Trophoblast cell (in vitro differentiated cells and primary cell): ENCODE results near the gene HTR3C.

Source experiments
- DNase-seq, 2 donors: peaks; one replicate each; pipeline ENCODE4 v3.0.0-alpha.2; 2016
- H2AFZ ChIP-seq: 2 replicates; pipeline ENCODE4 v1.6.1; 2013; ENCODE audit warnings: low read length, moderate library complexity, mild to moderate bottlenecking; ENCODE audit not compliant: insufficient read depth, poor library complexity
- H2AK5ac ChIP-seq: 2 replicates; pipeline ENCODE4 v1.6.1; 2013; ENCODE audit warnings: mild to moderate bottlenecking, low read length
- H2BK120ac ChIP-seq: 2 replicates; pipeline ENCODE4 v1.6.1; 2013; ENCODE audit warnings: low read length, mild to moderate bottlenecking, moderate library complexity; ENCODE audit not compliant: insufficient read depth, poor library complexity
- H2BK12ac ChIP-seq: 2 replicates; pipeline ENCODE4 v1.6.1; 2013; ENCODE audit warnings: mild to moderate bottlenecking, low read length, moderate library complexity
- H2BK5ac ChIP-seq: 2 replicates; pipeline ENCODE4 v1.6.1; 2013; ENCODE audit warnings: low read length, low read depth, moderate library complexity, mild to moderate bottlenecking; ENCODE audit not compliant: poor library complexity
- H3K14ac ChIP-seq: 2 replicates; pipeline ENCODE4 v1.6.1; 2013; ENCODE audit warnings: mild to moderate bottlenecking, low read length
- H3K18ac ChIP-seq: 2 replicates; pipeline ENCODE4 v1.6.1; 2013; ENCODE audit warnings: mild to moderate bottlenecking, low read length
- H3K23ac ChIP-seq: 2 replicates; pipeline ENCODE4 v1.6.1; 2013; ENCODE audit warnings: low read length
- H3K27ac ChIP-seq: 2 replicates; pipeline ENCODE4 v1.5.1; 2013; ENCODE audit warnings: low read depth, mild to moderate bottlenecking, inconsistent platforms, low read length, moderate library complexity
- H3K27me3 ChIP-seq: 2 replicates; pipeline ENCODE4 v1.6.1; 2013; ENCODE audit warnings: inconsistent platforms, mild to moderate bottlenecking, low read length, moderate library complexity; ENCODE audit not compliant: insufficient read depth
- H3K36me3 ChIP-seq, 2 experiments: 1 replicate in 1 of 2; 2 replicates in 1 of 2; pipeline ENCODE4 v1.6.1; 2013; ENCODE audit warnings: low read length in 2 of 2, mild to moderate bottlenecking in 2 of 2, moderate library complexity in 1 of 2; ENCODE audit not compliant: insufficient read depth in 2 of 2, control insufficient read depth in 1 of 2
- H3K4ac ChIP-seq: 2 replicates; pipeline ENCODE4 v1.6.1; 2013; ENCODE audit warnings: low read depth, mild to moderate bottlenecking, low read length, moderate library complexity
- H3K4me1 ChIP-seq, 2 experiments: 1 replicate in 1 of 2; 2 replicates in 1 of 2; pipeline ENCODE4 v1.6.1; 2013; ENCODE audit warnings: low read length in 2 of 2, mild to moderate bottlenecking in 2 of 2, moderate library complexity in 1 of 2; ENCODE audit not compliant: insufficient read depth in 2 of 2, control insufficient read depth in 1 of 2
- H3K4me2 ChIP-seq: 2 replicates; pipeline ENCODE4 v1.6.1; 2013; ENCODE audit warnings: inconsistent platforms, mild to moderate bottlenecking, low read length, moderate library complexity
- H3K4me3 ChIP-seq: 2 replicates; pipeline ENCODE4 v1.5.1; 2013; ENCODE audit warnings: mild to moderate bottlenecking, low read depth, low read length, inconsistent platforms
- H3K79me1 ChIP-seq: one replicate; pipeline ENCODE4 v1.6.1; 2013; ENCODE audit warnings: low read length
- H3K79me2 ChIP-seq: 2 replicates; pipeline ENCODE4 v1.6.1; 2013; ENCODE audit warnings: low read length, mild to moderate bottlenecking; ENCODE audit not compliant: control insufficient read depth, insufficient read depth, poor library complexity
- H3K9ac ChIP-seq: 2 replicates; pipeline ENCODE4 v1.6.1; 2013; ENCODE audit warnings: mild to moderate bottlenecking, low read length
- H3K9me3 ChIP-seq: 2 replicates; pipeline ENCODE4 v1.6.1; 2013; ENCODE audit warnings: low read depth, mild to moderate bottlenecking, control low read depth, inconsistent platforms, low read length; ENCODE audit not compliant: insufficient read depth
- H4K12ac ChIP-seq: 2 replicates; pipeline ENCODE4 v1.6.1; 2013; ENCODE audit warnings: low read depth, mild to moderate bottlenecking, low read length, moderate library complexity
- H4K8ac ChIP-seq: 2 replicates; pipeline ENCODE4 v1.6.1; 2013; ENCODE audit warnings: low read depth, mild to moderate bottlenecking, low read length, moderate library complexity
- H4K91ac ChIP-seq: one replicate; pipeline ENCODE4 v1.6.1; 2013; ENCODE audit warnings: low read depth, mild to moderate bottlenecking, low read length, moderate library complexity
- WGBS: extraction: QIAGEN DNeasy Blood & Tissue Kit; methylation state at CpG from one replicate; pipeline ENCODE4 v1.1.7; 2013; ENCODE audit warnings: missing lambda C conversion rate; ENCODE audit not compliant: insufficient read length, insufficient coverage; ENCODE audit errors: extremely low coverage; 5-methylcytosine and 5-hydroxymethylcytosine counted together

Gene HTR3C

GRCh38 chr3:184015381-184016019, 37.3 kb upstream of the HTR3C start:
- H3K4me1 ChIP-seq, result peaks cover 7% of the 10 kb centered on the region in 2 experiments

GRCh38 chr3:184016169-184016570, 36.7 kb upstream of the HTR3C start:
- Histone ChIP-seq H2BK5ac (no peak overlapping the region), H3K36me3 (peaks cover 0 to 5% of the 10 kb centered on the region in 2 experiments), H4K8ac (no peak overlapping the region), H3K4me2 (peak overlapping the region; percentile 4), H2BK12ac (no peak overlapping the region), H2BK120ac (no peak overlapping the region), H3K9ac (no peak overlapping the region), H3K23ac (no peak overlapping the region), H3K79me2 (peaks cover 11% of the 10 kb centered on the region), H3K4me3 (no peak overlapping the region), H3K79me1 (peaks cover 9% of the 10 kb centered on the region), H2AK5ac (no peak overlapping the region), H3K4me1 (peaks cover 7% of the 10 kb centered on the region in 2 experiments), H4K12ac (no peak overlapping the region), H3K9me3 (peaks cover 5% of the 10 kb centered on the region), H3K18ac (no peak overlapping the region), H3K27ac (no peak overlapping the region), H3K27me3 (no peaks in the 10 kb centered on the region), H3K4ac (no peak overlapping the region), H2AFZ (no peak overlapping the region), H3K14ac (no peak overlapping the region), H4K91ac (no peak overlapping the region)
- no peak for DNase-seq
- WGBS, result no CpG with 5 or more reads among the region's 5 CpGs

More at GRCh38 chr3:184015381-184016019, 37.3 kb upstream of the HTR3C start:
- no peak overlapping the region for H3K18ac ChIP-seq
- H3K36me3 ChIP-seq, result peaks cover 0 to 5% of the 10 kb centered on the region in 2 experiments
- whole genome bisulfite sequencing, result no CpG with 5 or more reads among the region's 10 CpGs
- no peak overlapping the region for H2BK5ac ChIP-seq
- H3K27ac ChIP-seq, result no peak overlapping the region
- no peak overlapping the region for H4K8ac ChIP-seq
- H3K9ac ChIP-seq, result no peak overlapping the region
- peaks cover 11% of the 10 kb centered on the region for H3K79me2 ChIP-seq
- peak overlapping the region; percentile 39 for H3K4ac ChIP-seq
- H3K4me2 ChIP-seq, result no peak overlapping the region
- H2AFZ ChIP-seq, result no peak overlapping the region
- H3K23ac ChIP-seq, result no peak overlapping the region
- no peak overlapping the region for H2BK12ac ChIP-seq
- DNase-seq, result no peak
- H3K9me3 ChIP-seq, result peaks cover 5% of the 10 kb centered on the region
- no peak overlapping the region for H3K14ac ChIP-seq
- no peak overlapping the region for H3K4me3 ChIP-seq
- H4K91ac ChIP-seq, result no peak overlapping the region
- H2BK120ac ChIP-seq, result no peak overlapping the region
- no peak overlapping the region for H4K12ac ChIP-seq
- H3K27me3 ChIP-seq, result no peaks in the 10 kb centered on the region
- peaks cover 9% of the 10 kb centered on the region for H3K79me1 ChIP-seq
- H2AK5ac ChIP-seq, result no peak overlapping the region

DNA sequence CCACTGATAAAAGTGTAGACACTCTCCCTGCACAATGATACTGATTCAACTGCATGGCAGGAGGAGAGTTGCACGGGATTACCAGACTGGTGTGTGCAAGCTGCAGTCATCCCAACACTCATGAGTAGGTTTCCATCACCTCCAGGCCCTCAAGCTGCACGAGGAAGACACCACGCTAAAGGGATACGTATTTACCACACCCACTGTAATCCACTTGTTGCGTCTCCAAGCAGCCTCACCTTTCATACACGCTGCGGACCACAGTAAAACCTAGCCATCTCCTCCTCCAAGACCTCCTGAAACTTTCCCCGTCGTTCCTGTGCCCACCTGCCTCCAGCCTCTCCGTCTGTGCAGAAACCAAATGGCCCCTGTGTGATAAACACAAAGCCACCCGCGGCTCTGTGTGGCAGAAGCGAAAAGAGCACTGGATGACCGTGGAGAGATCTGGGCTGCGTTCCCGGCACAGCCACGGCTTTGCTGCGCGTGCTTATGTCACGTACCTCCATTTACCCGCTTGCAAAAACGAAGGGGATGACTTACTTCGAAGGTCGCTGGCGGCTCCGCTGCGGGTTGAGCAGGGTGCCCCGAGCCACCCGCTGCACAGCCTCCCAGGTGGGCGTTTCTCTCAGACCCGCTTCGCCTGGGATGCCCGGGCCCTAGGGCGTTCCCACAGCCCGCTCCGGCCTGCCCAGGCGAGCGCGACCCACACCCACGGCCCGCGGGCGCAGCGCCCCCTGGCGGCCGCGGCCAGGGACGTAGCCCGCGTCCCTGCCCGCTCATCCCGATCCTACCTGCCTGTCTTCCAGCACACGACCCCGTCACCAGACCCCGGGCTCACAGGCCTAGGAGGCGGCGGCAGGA, 35.8 kb upstream of the HTR3C start:
- H3K9me3 ChIP-seq, result peaks cover 5% of the 10 kb centered on the region
- H3K4me1 ChIP-seq, result peaks cover 7% of the 10 kb centered on the region in 2 experiments
- H4K91ac ChIP-seq, result peak overlapping the region; percentile 72
- H3K23ac ChIP-seq, result no peak overlapping the region
- H4K12ac ChIP-seq, result peak overlapping the region; percentile 50
- no peak overlapping the region for H2BK12ac ChIP-seq
- peak overlapping the region; percentile 85 for H3K14ac ChIP-seq
- H3K79me1 ChIP-seq, result peaks cover 9% of the 10 kb centered on the region
- peak overlapping the region; percentile 60 for H3K18ac ChIP-seq
- H3K27me3 ChIP-seq, result no peaks in the 10 kb centered on the region
- peak overlapping the region; percentile 83 for H3K9ac ChIP-seq
- H3K79me2 ChIP-seq, result peaks cover 11% of the 10 kb centered on the region
- peak overlapping the region; percentile 89 for H2AFZ ChIP-seq
- H4K8ac ChIP-seq, result peak overlapping the region; percentile 83
- DNase-seq, result peak; percentile 89 to 92
- peak overlapping the region; percentile 70 for H3K4ac ChIP-seq
- no peak overlapping the region for H3K27ac ChIP-seq
- H3K36me3 ChIP-seq, result peaks cover 0 to 5% of the 10 kb centered on the region in 2 experiments
- H2BK120ac ChIP-seq, result peak overlapping the region; percentile 65
- H2AK5ac ChIP-seq, result peak overlapping the region; percentile 32
- peak overlapping the region; percentile 97 for H3K4me3 ChIP-seq
- H2BK5ac ChIP-seq, result peak overlapping the region; percentile 43
- no CpG with 5 or more reads among the region's 57 CpGs for whole genome bisulfite sequencing
- H3K4me2 ChIP-seq, result peak overlapping the region; percentile 52

GRCh38 chr3:184017672-184018423, 35.0 kb upstream of the HTR3C start, which contains the start of gene ABCC5:
Gene ABCC5, minus strand, starts transcription at chr3:184017884. Its CDS starts 3,492 bp downstream, at chr3:184014392.
- H4K8ac ChIP-seq, result peak within 1 kb of the TSS; percentile 83
- H4K91ac ChIP-seq, result peak within 1 kb of the TSS; percentile 72
- peak within 1 kb of the TSS; percentile 52 for H3K4me2 ChIP-seq
- peaks cover 0 to 3% of the 10 kb centered on the region in 2 experiments for H3K36me3 ChIP-seq
- H3K9me3 ChIP-seq, result peaks cover 5% of the 10 kb centered on the region
- H3K79me2 ChIP-seq, result peaks cover 11% of the 10 kb centered on the region
- H2AFZ ChIP-seq, result peak within 1 kb of the TSS; percentile 89
- H3K79me1 ChIP-seq, result peaks cover 9% of the 10 kb centered on the region
- peaks cover 7% of the 10 kb centered on the region in 2 experiments for H3K4me1 ChIP-seq
- peak within 1 kb of the TSS; percentile 32 for H2AK5ac ChIP-seq
- H3K9ac ChIP-seq, result peak within 1 kb of the TSS; percentile 83
- H3K18ac ChIP-seq, result peak within 1 kb of the TSS; percentile 60
- no peak within 1 kb of the TSS for H2BK12ac ChIP-seq
- peak within 1 kb of the TSS; percentile 70 for H3K4ac ChIP-seq
- DNase-seq, result peak; percentile 91 to 94
- peak within 1 kb of the TSS; percentile 97 for H3K4me3 ChIP-seq
- peak within 1 kb of the TSS; percentile 43 for H2BK5ac ChIP-seq
- peak within 1 kb of the TSS; percentile 65 for H2BK120ac ChIP-seq
- H3K27ac ChIP-seq, result peak within 1 kb of the TSS; percentile 14
- no peaks in the 10 kb centered on the region for H3K27me3 ChIP-seq
- WGBS, result no CpG with 5 or more reads among the region's 55 CpGs
- peak within 1 kb of the TSS; percentile 85 for H3K14ac ChIP-seq
- H3K23ac ChIP-seq, result no peak within 1 kb of the TSS
- H4K12ac ChIP-seq, result peak within 1 kb of the TSS; percentile 50
